IMR-90 (cell line): ENCODE results near the gene CACNA1I. TPM values are rescaled to one million over a fixed set of nuclear protein-coding genes. Genes with fewer than 3 reads are reported as not detected.

Experiments
- ATAC-seq: fragments of 200-7000 bp; cut with Tn5 transposase; 2 replicates; pipeline ENCODE4 v1.9.1; 2020; ENCODE audit warnings: low read depth, mild to moderate bottlenecking, moderate library complexity
- BruUV-seq: library from RNA; stranded (reverse); fragments of 400-500 nt; replicated peaks from 2 replicates; lab custom pipeline; 2021; lab: Mats Ljungman, UMichigan
- CTCF ChIA-PET: fragments of 300-600 bp; formaldehyde crosslinking; extraction: SDS; loops from one replicate; lab custom pipeline; 2021; ENCODE audit warnings: antibody characterized with exemption; lab: Yijun Ruan, JAX
- POLR2A ChIA-PET: fragments of 300-600 bp; sonication (Branson Sonifier 250); formaldehyde crosslinking; loops from one replicate; lab custom pipeline; 2022; ENCODE audit warnings: antibody characterized with exemption; ENCODE audit not compliant: unreplicated experiment; lab: Charles Lee
- DNase-seq: peaks from one replicate; pipeline ENCODE4 v3.0.0; 2013
- H2AFZ ChIP-seq: replicated peaks from 2 replicates; pipeline ENCODE3; 2013; ENCODE audit warnings: low read length, mild to moderate bottlenecking; ENCODE audit not compliant: poor library complexity
- H2AK5ac ChIP-seq: 2 replicates; pipeline ENCODE4 v1.6.1; 2013; ENCODE audit warnings: low read depth, low read length, inconsistent platforms
- H2AK9ac ChIP-seq: replicated peaks from 2 replicates; pipeline ENCODE3; 2013; ENCODE audit warnings: mild to moderate bottlenecking, low read depth, low read length, moderate library complexity; ENCODE audit not compliant: poor library complexity
- H2BK120ac ChIP-seq: 2 replicates; pipeline ENCODE4 v1.6.1; 2013; ENCODE audit warnings: low read depth, low read length, inconsistent platforms
- H2BK15ac ChIP-seq: 3 replicates; pipeline ENCODE4 v1.6.1; 2013; ENCODE audit warnings: low read depth, low read length, inconsistent platforms
- H2BK20ac ChIP-seq: 2 replicates; pipeline ENCODE4 v1.6.1; 2013; ENCODE audit warnings: low read depth, mild to moderate bottlenecking, inconsistent platforms, low read length, moderate library complexity
- H2BK5ac ChIP-seq: 2 replicates; pipeline ENCODE4 v1.6.1; 2013; ENCODE audit warnings: mild to moderate bottlenecking, low read depth, low read length, inconsistent platforms; ENCODE audit not compliant: poor library complexity, severe bottlenecking
- H3K14ac ChIP-seq: replicated peaks from 2 replicates; pipeline ENCODE4 v1.6.1; 2013; ENCODE audit warnings: low read depth, low read length, inconsistent platforms
- H3K18ac ChIP-seq: 2 replicates; pipeline ENCODE4 v1.6.1; 2013; ENCODE audit warnings: low read depth, low read length, control low read depth
- H3K23ac ChIP-seq: 2 replicates; pipeline ENCODE4 v1.6.1; 2013; ENCODE audit warnings: low read depth, low read length, inconsistent platforms
- H3K27ac ChIP-seq: 2 replicates; pipeline ENCODE4 v1.5.1; 2013; ENCODE audit warnings: mild to moderate bottlenecking, control low read depth, low read length; ENCODE audit not compliant: insufficient read depth
- H3K27me3 ChIP-seq: 2 replicates; pipeline ENCODE4 v1.6.1; 2013; ENCODE audit warnings: low read length; ENCODE audit not compliant: control insufficient read depth, insufficient read depth
- H3K36me3 ChIP-seq: 2 replicates; pipeline ENCODE4 v1.6.1; 2013; ENCODE audit warnings: low read length, mixed read lengths; ENCODE audit not compliant: control insufficient read depth, insufficient read depth
- H3K4ac ChIP-seq: 2 replicates; pipeline ENCODE4 v1.6.1; 2013; ENCODE audit warnings: low read depth, low read length, inconsistent platforms
- H3K4me1 ChIP-seq: 2 replicates; pipeline ENCODE4 v1.6.1; 2013; ENCODE audit warnings: low read length, mixed read lengths; ENCODE audit not compliant: control insufficient read depth, insufficient read depth
- H3K4me2 ChIP-seq: 2 replicates; pipeline ENCODE4 v1.6.1; 2013; ENCODE audit warnings: low read depth, mild to moderate bottlenecking, control low read depth, low read length, moderate library complexity
- H3K4me3 ChIP-seq: 2 replicates; pipeline ENCODE4 v1.5.1; 2013; ENCODE audit warnings: low read depth, mild to moderate bottlenecking, control low read depth, low read length, moderate library complexity; ENCODE audit not compliant: insufficient read depth
- H3K56ac ChIP-seq: 2 replicates; pipeline ENCODE4 v1.6.1; 2013; ENCODE audit warnings: low read length, inconsistent platforms; ENCODE audit not compliant: insufficient read depth; ENCODE audit errors: extremely low read depth
- H3K79me1 ChIP-seq, 2 experiments: 2 replicates each; pipeline ENCODE4 v1.6.1; 2013; ENCODE audit warnings: low read length in 2 of 2, inconsistent platforms in 1 of 2, low read depth in 1 of 2
- H3K9ac ChIP-seq: 2 replicates; pipeline ENCODE4 v1.6.1; 2013; ENCODE audit warnings: low read depth, low read length, control low read depth
- H3K9me1 ChIP-seq: 2 replicates; pipeline ENCODE4 v1.6.1; 2013; ENCODE audit warnings: low read length, inconsistent platforms; ENCODE audit not compliant: insufficient read depth
- H3K9me3 ChIP-seq: 2 replicates; pipeline ENCODE4 v1.6.1; 2013; ENCODE audit warnings: low read length; ENCODE audit not compliant: control insufficient read depth, insufficient read depth
- H4K20me1 ChIP-seq: 2 replicates; pipeline ENCODE4 v1.6.1; 2013; ENCODE audit warnings: low read length, inconsistent platforms; ENCODE audit not compliant: insufficient read depth
- H4K5ac ChIP-seq: 2 replicates; pipeline ENCODE4 v1.6.1; 2013; ENCODE audit warnings: mild to moderate bottlenecking, low read depth, low read length, control low read depth
- H4K8ac ChIP-seq, 2 experiments: 2 replicates each; pipeline ENCODE4 v1.6.1; 2013; ENCODE audit warnings: low read depth in 2 of 2, low read length in 2 of 2, control low read depth in 1 of 2, inconsistent platforms in 1 of 2
- H4K91ac ChIP-seq: 2 replicates; pipeline ENCODE4 v1.6.1; 2013; ENCODE audit warnings: low read depth, low read length, inconsistent platforms; ENCODE audit not compliant: insufficient read depth
- BHLHE40 ChIP-seq: fragments of 150-350 bp; IDR thresholded peaks from 2 replicates; pipeline ENCODE4 v1.6.1; 2016; ENCODE audit warnings: mild to moderate bottlenecking, low read depth, low read length
- ELK1 ChIP-seq: fragments of 150-350 bp; IDR thresholded peaks from 2 replicates; pipeline ENCODE4 v1.6.1; 2016; ENCODE audit warnings: low read depth, mild to moderate bottlenecking, low read length, moderate library complexity, borderline replicate concordance
- MAZ ChIP-seq: IDR thresholded peaks from 2 replicates; pipeline ENCODE4 v1.6.1; 2012; ENCODE audit warnings: low read depth, mild to moderate bottlenecking, low read length, improper control_type of control experiment, moderate library complexity, borderline replicate concordance
- MXI1 ChIP-seq: IDR thresholded peaks from 2 replicates; pipeline ENCODE4 v1.6.1; 2012; ENCODE audit warnings: low read depth, mild to moderate bottlenecking, low read length, moderate library complexity, borderline replicate concordance
- NFE2L2 ChIP-seq: fragments of 150-350 bp; IDR thresholded peaks from 2 replicates; pipeline ENCODE4 v1.6.1; 2016; ENCODE audit warnings: low read depth, mild to moderate bottlenecking, low read length
- POLR2A ChIP-seq: IDR thresholded peaks from 2 replicates; pipeline ENCODE4 v1.6.1; 2012; ENCODE audit warnings: mild to moderate bottlenecking, low read depth, low read length
- RAD21 ChIP-seq: IDR thresholded peaks from 2 replicates; pipeline ENCODE4 v1.6.1; 2012; ENCODE audit warnings: low read length, improper control_type of control experiment
- RCOR1 ChIP-seq: IDR thresholded peaks from 2 replicates; pipeline ENCODE4 v1.6.1; 2012; ENCODE audit warnings: mild to moderate bottlenecking, low read length, improper control_type of control experiment; ENCODE audit not compliant: insufficient replicate concordance
- RFX5 ChIP-seq: IDR thresholded peaks from 2 replicates; pipeline ENCODE4 v1.8.0; 2012; ENCODE audit warnings: low read depth, mild to moderate bottlenecking, low read length, moderate library complexity
- SMC3 ChIP-seq: fragments of 150-350 bp; IDR thresholded peaks from 2 replicates; pipeline ENCODE4 v1.6.1; 2016; ENCODE audit warnings: low read depth, mild to moderate bottlenecking, antibody characterized with exemption, low read length, moderate library complexity
- USF2 ChIP-seq: fragments of 150-350 bp; IDR thresholded peaks from 2 replicates; pipeline ENCODE4 v1.6.1; 2017; ENCODE audit warnings: mild to moderate bottlenecking, antibody characterized with exemption, low read length, low read depth
- WGBS, 2 experiments: methylation state at CpG; one replicate each; pipeline versions ENCODE4 v1.1.5 to v1.1.7; 2013; ENCODE audit warnings: missing lambda C conversion rate in 2 of 2; ENCODE audit not compliant: insufficient read length in 1 of 2; ENCODE audit errors: extremely low coverage in 2 of 2; 5-methylcytosine and 5-hydroxymethylcytosine counted together
- dilution Hi-C: fragments of 300-500 bp; cut with HindIII; formaldehyde crosslinking; loops from one replicate; pipeline ENCODE4 v1.14.3; 2018; ENCODE audit warnings: low sequenced_read_pairs; ENCODE audit not compliant: unreplicated experiment
- in situ Hi-C: fragments of 300-500 bp; cut with MboI; formaldehyde crosslinking; loops from 3 replicates; pipeline ENCODE4 v1.14.3; 2019; ENCODE audit warnings: low sequenced_read_pairs, inconsistent platforms, mixed read lengths
- intact Hi-C: fragments of 100-400 bp; cut with micrococcal nuclease; formaldehyde crosslinking; loops from 2 replicates; pipeline ENCODE4 v1.10.0; 2022
- polyA plus RNA-seq, 3 experiments: library from polyadenylated mRNA; depleted of rRNA; stranded (reverse); fragments of >200 nt; gene quantifications; 2 replicates each; pipeline ENCODE4 v1.2.3, GENCODE V29; 2012; ENCODE audit warnings: low replicate concordance in 1 of 3
- total RNA-seq: library from RNA; depleted of rRNA; stranded (reverse); fragments of >200 nt; gene quantifications from 2 replicates; pipeline ENCODE4 v1.2.3, GENCODE V29; 2012
- TF ChIP-seq, protein P1 (sequence below): conservative IDR thresholded peaks from 2 replicates; pipeline ENCODE4 v1.5.1; 2012; ENCODE audit warnings: mild to moderate bottlenecking, low read depth, low read length, improper control_type of control experiment

CACNA1I gene
- total and polyA plus RNA-seq, 2 of the 4 experiments (the other 2 are of a cell fraction), result under 0.01 to 0.02 TPM

GRCh38 chr22:39576027-39576426 lies 5.5 kb downstream of the CACNA1I start:
- Histone ChIP-seq H3K9me3 (peaks cover 3% of the 10 kb centered on the region; the same call in 1 of the 2 replicates), H4K91ac (no peak overlapping the region), H3K4me1 (peaks cover 7% of the 10 kb centered on the region), H3K27me3 (peaks cover 23% of the 10 kb centered on the region), H3K56ac (no peak overlapping the region), H3K18ac (no peak overlapping the region), H2AK5ac (no peak overlapping the region), H2AFZ (no peak overlapping the region), H2BK5ac (no peak overlapping the region), H4K8ac (no peak overlapping the region), H3K79me1 (no peaks in the 10 kb centered on the region), H3K27ac (no peak overlapping the region), H2BK20ac (no peak overlapping the region), H3K9me1 (peaks cover 15% of the 10 kb centered on the region), H3K23ac (no peak overlapping the region), H2AK9ac (peak overlapping the region; percentile 70), H2BK120ac (no peak overlapping the region), H2BK15ac (no peak overlapping the region), H3K4ac (no peak overlapping the region), H3K9ac (no peak overlapping the region), H4K5ac (no peak overlapping the region), H4K20me1 (peaks cover 3% of the 10 kb centered on the region; the same call in 1 of the 2 replicates), H3K4me2 (no peak overlapping the region), H3K14ac (no peak overlapping the region), H3K4me3 (no peak overlapping the region), H3K36me3 (no peaks in the 10 kb centered on the region)
- BruUV-seq, result no TSS peak
- in situ Hi-C loops, result no loop called here
- ChIA-PET CTCF (interaction anchor here (0.6 kb wide), 1 partner anchor 448 kb away, joined by 3 read pairs; no protein-coding TSS in a partner anchor), POLR2A (no interaction called here)
- no peak for DNase-seq
- TF ChIP-seq MAZ, result no peak
- TF ChIP-seq BHLHE40, result no peak
- TF ChIP-seq USF2, result no peak
- TF ChIP-seq MXI1, result no peak
- TF ChIP-seq, protein P1, sequence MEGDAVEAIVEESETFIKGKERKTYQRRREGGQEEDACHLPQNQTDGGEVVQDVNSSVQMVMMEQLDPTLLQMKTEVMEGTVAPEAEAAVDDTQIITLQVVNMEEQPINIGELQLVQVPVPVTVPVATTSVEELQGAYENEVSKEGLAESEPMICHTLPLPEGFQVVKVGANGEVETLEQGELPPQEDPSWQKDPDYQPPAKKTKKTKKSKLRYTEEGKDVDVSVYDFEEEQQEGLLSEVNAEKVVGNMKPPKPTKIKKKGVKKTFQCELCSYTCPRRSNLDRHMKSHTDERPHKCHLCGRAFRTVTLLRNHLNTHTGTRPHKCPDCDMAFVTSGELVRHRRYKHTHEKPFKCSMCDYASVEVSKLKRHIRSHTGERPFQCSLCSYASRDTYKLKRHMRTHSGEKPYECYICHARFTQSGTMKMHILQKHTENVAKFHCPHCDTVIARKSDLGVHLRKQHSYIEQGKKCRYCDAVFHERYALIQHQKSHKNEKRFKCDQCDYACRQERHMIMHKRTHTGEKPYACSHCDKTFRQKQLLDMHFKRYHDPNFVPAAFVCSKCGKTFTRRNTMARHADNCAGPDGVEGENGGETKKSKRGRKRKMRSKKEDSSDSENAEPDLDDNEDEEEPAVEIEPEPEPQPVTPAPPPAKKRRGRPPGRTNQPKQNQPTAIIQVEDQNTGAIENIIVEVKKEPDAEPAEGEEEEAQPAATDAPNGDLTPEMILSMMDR, result no peak
- no peak for TF ChIP-seq POLR2A
- no peak for TF ChIP-seq RFX5
- TF ChIP-seq SMC3, result no peak
- no peak for TF ChIP-seq NFE2L2
- TF ChIP-seq ELK1, result no peak
- TF ChIP-seq RCOR1, result no peak
- TF ChIP-seq RAD21, result no peak
- no peak for ATAC-seq
- WGBS, 2 experiments, result 100% methylated on average over 1 of the region's 4 CpGs; no CpG with 5 or more reads in 1 of the 2 experiments
- intact Hi-C loops, result no loop called here
- dilution Hi-C loops, result no loop called here
